Stimulated activated CD4-positive, alpha-beta T cell treated with anti-CD3 and anti-CD28 coated beads, TNF-alpha, amount 100 ng/mL, for 4 hours (primary cell): ENCODE data around the gene FHL1.

Experiments used
- DNase-seq, 3 experiments: peaks; one replicate each; pipeline ENCODE4 v3.0.0-alpha.2; 2020; ENCODE audit warnings: low read depth in 3 of 3

The FHL1 gene

GRCh38 chrX:136251041-136251991, 104.0 kb downstream of the FHL1 start, which contains the start of gene MAP7D3:
TSS of gene MAP7D3 (minus strand) at chrX:136251400. CDS start at chrX:136251358, 42 bp downstream.
- DNase-seq: peak; percentile 43 to 46 (median 45)

- DNase-seq: no peak
These were observed 108.2 kb downstream of the FHL1 start for GRCh38 chrX:136255541-136255940.

- DNase-seq: no peak
These were observed 108.7 kb downstream of the FHL1 start for GRCh38 chrX:136256026-136256425.

GRCh38 chrX:136258951-136259350, 111.6 kb downstream of the FHL1 start:
- no peak for DNase-seq

- no peak for DNase-seq
These were observed 112.2 kb downstream of the FHL1 start for GRCh38 chrX:136259543-136259942.

GRCh38 chrX:136260776-136261175, 113.4 kb downstream of the FHL1 start:
- DNase-seq: no peak
